HepG2 (cell line): Measurements from ENCODE around the gene LY6G5B. TPM values are rescaled to one million over a fixed set of nuclear protein-coding genes. Genes with fewer than 3 reads are reported as not detected.

Experiments
- AFF4 ChIP-seq: sonication (generic); formaldehyde crosslinking; IDR thresholded peaks from 2 replicates; pipeline ENCODE4 v1.4.0; 2020; ENCODE audit warnings: missing genetic modification reagents
- CENPX ChIP-seq: sonication (generic); formaldehyde crosslinking; IDR thresholded peaks from 2 replicates; pipeline ENCODE4 v1.9.0; 2021; ENCODE audit warnings: mild to moderate bottlenecking, missing genetic modification reagents, moderate library complexity
- CHD4 ChIP-seq: fragments of 200-600 bp; sonication (generic); IDR thresholded peaks from 2 replicates; pipeline ENCODE4 v1.7.0; 2017; ENCODE audit warnings: mild to moderate bottlenecking, low read length, borderline replicate concordance
- DMTF1 ChIP-seq: sonication (generic); formaldehyde crosslinking; IDR thresholded peaks from 2 replicates; pipeline ENCODE4 v1.4.0; 2020; ENCODE audit warnings: mild to moderate bottlenecking, missing genetic modification reagents
- MTA1 ChIP-seq: sonication (generic); formaldehyde crosslinking; IDR thresholded peaks from 2 replicates; pipeline ENCODE4 v1.4.0; 2020; ENCODE audit warnings: missing genetic modification reagents, mild to moderate bottlenecking, borderline replicate concordance
- NFRKB ChIP-seq: fragments of 450-650 bp; IDR thresholded peaks from 2 replicates; pipeline ENCODE4 v1.6.1; 2017
- PHF5A ChIP-seq: IDR thresholded peaks from one replicate; pipeline ENCODE4 v1.6.1; 2018; ENCODE audit warnings: low read depth, missing genetic modification reagents; ENCODE audit not compliant: unreplicated experiment
- PHF8 ChIP-seq: sonication (generic); formaldehyde crosslinking; IDR thresholded peaks from 2 replicates; pipeline ENCODE4 v1.5.0; 2020; ENCODE audit warnings: missing genetic modification reagents
- SPEN ChIP-seq: sonication (generic); formaldehyde crosslinking; IDR thresholded peaks from 2 replicates; pipeline ENCODE4 v1.5.1; 2020; ENCODE audit warnings: low read depth, mild to moderate bottlenecking, missing genetic modification reagents
- TEAD3 ChIP-seq: optimal IDR thresholded peaks from 2 replicates; pipeline ENCODE3; 2016; ENCODE audit warnings: borderline replicate concordance
- TGIF2 ChIP-seq: IDR thresholded peaks from 2 replicates; pipeline ENCODE4 v1.6.1; 2016; ENCODE audit warnings: control low read depth, missing compliant biosample characterization
- ZBTB33 ChIP-seq: sonication (generic); formaldehyde crosslinking; IDR thresholded peaks from 2 replicates; pipeline ENCODE4 v1.4.0; 2020; ENCODE audit warnings: missing genetic modification reagents
- ZFAT ChIP-seq: sonication (generic); formaldehyde crosslinking; conservative IDR thresholded peaks from 2 replicates; pipeline ENCODE4 v1.8.1; 2023; ENCODE audit warnings: missing genetic modification reagents, inconsistent platforms
- ZMYM4 ChIP-seq: sonication (generic); formaldehyde crosslinking; IDR thresholded peaks from 2 replicates; pipeline ENCODE4 v1.8.1; 2023; ENCODE audit warnings: mild to moderate bottlenecking, missing genetic modification reagents
- ZNF33B ChIP-seq: sonication (generic); formaldehyde crosslinking; IDR thresholded peaks from 2 replicates; pipeline ENCODE4 v1.5.1; 2020; ENCODE audit warnings: mild to moderate bottlenecking, missing genetic modification reagents
- ZNF468 ChIP-seq: sonication (generic); formaldehyde crosslinking; IDR thresholded peaks from 2 replicates; pipeline ENCODE4 v1.8.0; 2022; ENCODE audit warnings: mild to moderate bottlenecking, moderate library complexity, missing genetic modification reagents
- ZXDC ChIP-seq: sonication (generic); formaldehyde crosslinking; IDR thresholded peaks from 2 replicates; pipeline ENCODE4 v1.5.0; 2020; ENCODE audit warnings: mild to moderate bottlenecking, missing genetic modification reagents
- polyA plus RNA-seq, 8 experiments: library from polyadenylated mRNA; depleted of rRNA in 3 of 8; stranded (reverse) in 7 of 8; unstranded in 1 of 8; fragments of >200 nt; fragmentation: Illumina TruSeq in 4 of 8; extraction: Trizol in 4 of 8; gene quantifications; 2 replicates each; pipeline versions ENCODE4 v1.2.1 to v1.2.3, GENCODE V29; 2011 to 2016; ENCODE audit warnings: low read depth in 4 of 8, missing spikeins in 1 of 8, mixed read lengths in 1 of 8; ENCODE audit not compliant: insufficient read depth in 1 of 8
- total RNA-seq, 5 experiments: library from RNA; depleted of rRNA; stranded (reverse); fragments of >200 nt; fragmentation: Illumina TruSeq; extraction: Trizol; gene quantifications; 2 replicates each; pipeline ENCODE4 v1.2.3, GENCODE V29; 2016; ENCODE audit warnings: low read depth in 1 of 5

LY6G5B gene
- total and polyA plus RNA-seq, 2 of the 13 experiments (the other 11 are each of a cell fraction or from before 2014, with no cell fraction given) = 7.8 to 15.7 TPM

- TF ChIP-seq ZFAT (CRISPR knock-in tag) (no peak), ZXDC (CRISPR knock-in tag) (no peak; the same call in 1 of the 2 replicates), DMTF1 (no peak), SPEN (peak; percentile 91), CHD4 (no peak), TEAD3 (CRISPR knock-in tag) (no peak), ZNF468 (CRISPR knock-in tag) (no peak), AFF4 (peak; percentile 70; the same call in 1 of the 2 replicates), MTA1 (CRISPR knock-in tag) (peak; percentile 71; the same call in 1 of the 2 replicates), ZNF33B (CRISPR knock-in tag) (no peak; the same call in 1 of the 2 replicates), PHF5A (no peak), CENPX (CRISPR knock-in tag) (no peak), NFRKB (no peak), PHF8 (peak; percentile 77), ZBTB33 (CRISPR knock-in tag) (no peak), ZMYM4 (CRISPR knock-in tag) (no peak), TGIF2 (CRISPR knock-in tag) (no peak; the same call in none of the 2 replicates)
Observed at GRCh38 chr6:31660381-31661261, 9.2 kb upstream of the LY6G5B start, which contains the start of gene C6orf47 (continued).
